CD4-positive, alpha-beta T cell (primary cell): Measurements from ENCODE around the gene ARHGAP15. TPM values are rescaled to one million over a fixed set of nuclear protein-coding genes. Genes with fewer than 3 reads are reported as not detected.

Experiments used
- ATAC-seq: fragments of 200-7000 bp; cut with Tn5 transposase; one replicate; pipeline ENCODE4 v1.10.0; 2022; ENCODE audit warnings: mild to moderate bottlenecking; ENCODE audit not compliant: poor library complexity
- CTCF ChIA-PET: fragments of 350-600 bp; sonication (Branson Sonifier 250); formaldehyde crosslinking; loops from one replicate; lab custom pipeline; 2021; ENCODE audit warnings: antibody characterized with exemption, inconsistent platforms; lab: Charles Lee
- POLR2A ChIA-PET: fragments of 350-600 bp; sonication (Branson Sonifier 250); formaldehyde crosslinking; loops from one replicate; lab custom pipeline; 2021; ENCODE audit warnings: antibody characterized with exemption, inconsistent platforms; lab: Charles Lee
- DNase-seq, 14 experiments: peaks; one replicate each; pipeline ENCODE4 v3.0.0-alpha.2; 2013 to 2020; ENCODE audit warnings: mixed read lengths in 2 of 14
- H3K27ac ChIP-seq, 2 donors: one replicate each; pipeline versions ENCODE4 v1.5.1 to v1.7.0; 2013; ENCODE audit warnings: low read length in 2 of 2, low read depth in 1 of 2, mild to moderate bottlenecking in 1 of 2
- H3K27me3 ChIP-seq, 2 experiments: 1 replicate in 1 of 2; 2 replicates in 1 of 2; pipeline versions ENCODE4 v1.6.1 to v1.7.0; 2013; ENCODE audit warnings: low read length in 2 of 2, control low read depth in 1 of 2, mild to moderate bottlenecking in 1 of 2, moderate library complexity in 1 of 2; ENCODE audit not compliant: insufficient read depth in 2 of 2, control insufficient read depth in 1 of 2
- H3K36me3 ChIP-seq: one replicate; pipeline ENCODE4 v1.6.1; 2013; ENCODE audit warnings: low read length, control low read depth; ENCODE audit not compliant: insufficient read depth
- H3K4me1 ChIP-seq: one replicate; pipeline ENCODE4 v1.6.1; 2013; ENCODE audit warnings: low read length, control low read depth; ENCODE audit not compliant: insufficient read depth
- H3K4me3 ChIP-seq: one replicate; pipeline ENCODE4 v1.5.1; 2013; ENCODE audit warnings: mild to moderate bottlenecking, low read length, moderate library complexity
- H3K9me3 ChIP-seq, 2 experiments: 1 replicate in 1 of 2; 2 replicates in 1 of 2; pipeline versions ENCODE4 v1.6.1 to v1.7.0; 2013; ENCODE audit warnings: low read length in 2 of 2, mild to moderate bottlenecking in 2 of 2, control low read depth in 1 of 2, moderate library complexity in 1 of 2; ENCODE audit not compliant: control insufficient read depth in 1 of 2, insufficient read depth in 1 of 2
- H3K27ac Mint-ChIP-seq: one replicate; pipeline ENCODE4 v1.8.0; 2020; ENCODE audit warnings: mixed read lengths
- H3K27me3 Mint-ChIP-seq: one replicate; pipeline ENCODE4 v1.8.0; 2021; ENCODE audit warnings: mixed read lengths
- H3K36me3 Mint-ChIP-seq: one replicate; pipeline ENCODE4 v1.8.0; 2021; ENCODE audit warnings: low read depth, mixed read lengths
- H3K4me1 Mint-ChIP-seq: one replicate; pipeline ENCODE4 v1.8.0; 2021; ENCODE audit warnings: low read depth, mixed read lengths
- H3K4me3 Mint-ChIP-seq: one replicate; pipeline ENCODE4 v1.8.0; 2020; ENCODE audit warnings: mild to moderate bottlenecking, mixed read lengths
- H3K9me3 Mint-ChIP-seq: one replicate; pipeline ENCODE4 v1.8.0; 2020; ENCODE audit warnings: mixed read lengths
- CTCF ChIP-seq: fragments of 200-600 bp; IDR thresholded peaks from one replicate; pipeline ENCODE4 v1.8.0; 2022; ENCODE audit warnings: antibody characterized with exemption, mild to moderate bottlenecking
- intact Hi-C, 2 experiments: fragments of 100-400 bp; cut with DNase I in 1 of 2; cut with micrococcal nuclease in 1 of 2; formaldehyde crosslinking; loops; one replicate each; pipeline versions ENCODE4 v1.15.1 to v1.9.0; 2023 to 2025; cut with DNase I, micrococcal nuclease
- total RNA-seq, 174 experiments: library from RNA in 2 of 174; stranded (reverse) in 2 of 174; gene quantifications; one replicate each; pipeline ENCODE4 v1.2.3 and lab custom pipeline; 2021 to 2026

The ARHGAP15 gene
- total RNA-seq, 2 experiments from 2014 or later: 158 to 165 TPM

GRCh38 chr2:143768991-143769390, 639.8 kb downstream of the ARHGAP15 start:
- Mint-ChIP-seq H3K4me1 (peaks cover 6% of the 10 kb centered on the region), H3K27ac (no peak overlapping the region), H3K36me3 (peaks cover 52% of the 10 kb centered on the region), H3K9me3 (no peaks in the 10 kb centered on the region), H3K27me3 (no peaks in the 10 kb centered on the region), H3K4me3 (no peak overlapping the region)
- DNase-seq (no peak), ATAC-seq (no peak)
- Histone ChIP-seq H3K4me1 (no peaks in the 10 kb centered on the region), H3K36me3 (peaks cover 20% of the 10 kb centered on the region), H3K27me3 (no peaks in the 10 kb centered on the region), H3K9me3 (no peaks in the 10 kb centered on the region), H3K27ac (no peak overlapping the region), H3K4me3 (no peak overlapping the region)
- ChIA-PET POLR2A (interaction anchor here (1.4 kb wide), 1 partner anchor 20 kb away, joined by 3 read pairs; no protein-coding TSS in a partner anchor), CTCF (interaction anchor here (0.6 kb wide), 1 partner anchor 14 kb away, joined by 3 read pairs; no protein-coding TSS in a partner anchor)
- intact Hi-C loops: no loop called here
- no peak for TF ChIP-seq CTCF

DNA sequence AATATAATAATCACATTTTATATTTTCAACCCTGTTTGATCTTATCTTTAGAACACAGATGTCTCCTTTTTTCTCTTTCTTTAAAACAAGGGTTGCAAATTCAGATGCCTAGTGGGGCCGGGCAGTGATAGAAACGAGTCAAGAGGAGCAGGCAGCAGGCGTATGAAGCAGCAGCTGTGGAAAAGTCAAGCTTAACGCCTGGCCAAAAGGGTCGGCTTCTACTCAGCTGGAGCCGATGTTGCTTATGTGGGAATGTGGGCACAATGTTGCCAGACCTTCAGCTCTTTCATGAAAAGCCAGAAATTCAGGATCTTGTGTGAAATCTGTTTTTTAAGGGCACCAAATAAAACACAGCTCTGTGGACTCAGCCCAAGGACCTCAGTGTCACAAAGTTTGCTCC, 642.7 kb downstream of the ARHGAP15 start:
- no peaks in the 10 kb centered on the region for H3K4me1 Mint-ChIP-seq
- ChIA-PET CTCF (interaction anchor here (1.3 kb wide), 1 partner anchor 51 kb away, joined by 3 read pairs; no protein-coding TSS in a partner anchor), POLR2A (no interaction called here)
- Histone ChIP-seq H3K36me3 (peaks cover 13% of the 10 kb centered on the region), H3K27me3 (no peaks in the 10 kb centered on the region), H3K27ac (no peak overlapping the region), H3K4me1 (no peaks in the 10 kb centered on the region), H3K4me3 (no peak overlapping the region), H3K9me3 (no peaks in the 10 kb centered on the region)
- DNase-seq (no peak), ATAC-seq (no peak)
- H3K4me3 Mint-ChIP-seq: no peak overlapping the region
- no peak for TF ChIP-seq CTCF
- H3K36me3 Mint-ChIP-seq: peaks cover 22% of the 10 kb centered on the region
- intact Hi-C loops: no loop called here
- no peaks in the 10 kb centered on the region for H3K9me3 Mint-ChIP-seq
- H3K27me3 Mint-ChIP-seq: no peaks in the 10 kb centered on the region
- H3K27ac Mint-ChIP-seq: peak overlapping the region; percentile 11

GRCh38 chr2:143776526-143777297, 647.5 kb downstream of the ARHGAP15 start:
- no peak for TF ChIP-seq CTCF
- H3K4me1 Mint-ChIP-seq: no peaks in the 10 kb centered on the region
- H3K27ac Mint-ChIP-seq: no peak overlapping the region
- intact Hi-C loops: no loop called here
- Histone ChIP-seq H3K4me1 (no peaks in the 10 kb centered on the region), H3K9me3 (no peaks in the 10 kb centered on the region), H3K4me3 (no peak overlapping the region), H3K27ac (no peak overlapping the region), H3K27me3 (no peaks in the 10 kb centered on the region), H3K36me3 (no peaks in the 10 kb centered on the region)
- H3K27me3 Mint-ChIP-seq: no peaks in the 10 kb centered on the region
- POLR2A ChIA-PET: no interaction called here
- CTCF ChIA-PET: no interaction called here
- DNase-seq (no peak), ATAC-seq (no peak)
- no peaks in the 10 kb centered on the region for H3K36me3 Mint-ChIP-seq
- H3K9me3 Mint-ChIP-seq: no peaks in the 10 kb centered on the region
- H3K4me3 Mint-ChIP-seq: no peak overlapping the region
